ENCODE measurements around the gene IRF6.

IRF6 gene

DNA sequence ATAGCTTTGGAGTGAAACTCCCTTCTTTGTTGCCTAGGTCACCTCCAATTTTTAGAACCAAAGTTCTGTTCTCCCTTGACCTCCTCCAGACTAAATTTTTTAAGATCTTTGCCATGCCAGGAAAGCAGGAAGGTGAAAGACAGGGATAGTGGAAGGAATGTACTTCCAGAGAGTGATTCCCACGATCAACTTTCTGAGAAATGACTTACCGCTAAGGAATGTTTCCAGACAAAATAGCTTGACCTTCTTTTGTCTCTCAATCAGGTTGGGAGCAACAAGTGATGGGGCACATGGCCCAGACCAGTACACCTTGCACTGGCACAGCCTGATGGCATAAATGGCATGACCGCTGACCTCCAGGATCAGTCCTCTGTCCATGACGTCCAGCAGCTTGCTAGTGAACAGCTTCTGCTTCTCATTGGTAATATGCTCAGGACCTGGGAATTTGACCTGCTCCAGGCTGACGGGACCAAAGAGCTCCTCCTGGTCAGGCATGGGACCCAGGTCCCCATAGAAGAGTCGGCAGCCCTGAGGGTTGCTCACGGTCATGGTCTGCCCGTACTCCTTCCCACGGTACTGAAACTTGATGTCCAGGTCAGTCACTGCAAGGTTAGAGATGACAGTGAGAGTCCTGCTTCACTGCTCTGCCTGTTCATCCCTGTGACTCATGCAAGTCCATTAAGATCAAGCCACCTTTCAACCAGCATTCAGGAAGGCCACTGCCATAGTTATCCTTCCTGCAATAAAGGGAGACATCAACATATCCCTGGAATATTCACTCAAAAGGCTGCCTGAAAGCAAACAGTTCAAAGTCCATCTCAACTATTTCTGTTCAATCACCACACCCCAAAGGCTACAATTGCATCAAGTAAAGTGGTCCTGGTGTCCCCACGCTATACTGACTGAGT lies 15.4 kb downstream of the IRF6 start:
- no peak for DNase-seq (ENCODE audit: low read depth)

DNA sequence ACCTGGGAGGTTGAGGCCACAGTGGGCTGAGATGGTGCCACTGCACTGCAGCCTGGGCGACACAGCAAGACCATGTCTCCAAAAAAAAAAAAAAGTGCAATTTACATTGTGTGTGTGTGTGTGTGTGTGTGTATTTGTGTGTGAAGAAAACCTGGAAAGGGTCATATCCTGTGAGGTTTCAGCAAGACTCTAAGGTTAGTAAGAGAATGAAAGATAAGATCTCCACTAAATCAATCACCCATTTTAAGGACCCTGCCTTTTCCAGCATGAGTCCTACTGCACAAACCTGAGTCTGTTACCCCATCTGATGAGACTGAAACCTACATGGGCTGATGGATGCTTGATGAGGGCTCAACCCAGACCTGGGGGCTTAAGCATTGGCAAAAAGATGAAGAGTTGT lies 16.7 kb downstream of the IRF6 start:
- no peak for DNase-seq (ENCODE audit: low read depth)

DNA sequence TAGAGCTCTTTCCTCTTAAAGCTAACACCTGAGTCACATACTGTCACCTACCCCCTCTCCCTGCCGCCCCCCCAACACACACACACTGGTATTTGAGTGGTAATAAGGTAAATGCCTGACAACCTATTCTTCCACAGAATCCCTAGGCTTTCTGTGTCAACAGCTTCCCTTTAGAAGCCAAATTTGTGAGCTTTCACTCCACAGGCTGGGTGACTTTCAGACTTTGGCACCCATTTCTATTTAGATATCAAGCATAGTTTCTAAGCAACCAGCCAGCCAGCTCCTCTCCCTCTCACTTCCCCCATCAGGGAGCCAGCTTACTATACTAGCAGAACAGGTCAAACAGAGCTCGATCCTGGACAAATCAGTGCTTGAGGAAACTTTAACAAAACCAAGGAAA lies 18.4 kb downstream of the IRF6 start:
- no peak for DNase-seq (ENCODE audit: low read depth)

DNA sequence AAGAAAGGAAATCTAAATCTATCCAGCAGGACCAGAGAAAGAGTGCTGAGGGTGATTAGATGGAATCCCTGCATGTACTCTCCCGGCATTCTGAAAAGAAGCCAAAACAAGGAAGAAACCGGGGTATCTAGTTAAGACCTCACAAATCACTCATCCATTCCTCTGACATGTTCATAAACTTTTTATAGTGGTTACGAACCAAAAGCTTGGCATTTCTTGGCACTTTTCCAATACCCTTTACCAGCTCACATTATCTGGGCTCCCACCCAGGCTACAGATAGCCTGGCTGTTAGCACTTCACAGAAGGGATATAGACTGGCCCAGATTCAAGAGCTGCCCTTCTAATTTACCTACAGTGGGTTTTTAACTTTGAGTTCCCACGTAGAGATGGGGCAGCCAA lies 19.8 kb downstream of the IRF6 start:
- DNase-seq (ENCODE audit: low read depth) = no peak

DNA sequence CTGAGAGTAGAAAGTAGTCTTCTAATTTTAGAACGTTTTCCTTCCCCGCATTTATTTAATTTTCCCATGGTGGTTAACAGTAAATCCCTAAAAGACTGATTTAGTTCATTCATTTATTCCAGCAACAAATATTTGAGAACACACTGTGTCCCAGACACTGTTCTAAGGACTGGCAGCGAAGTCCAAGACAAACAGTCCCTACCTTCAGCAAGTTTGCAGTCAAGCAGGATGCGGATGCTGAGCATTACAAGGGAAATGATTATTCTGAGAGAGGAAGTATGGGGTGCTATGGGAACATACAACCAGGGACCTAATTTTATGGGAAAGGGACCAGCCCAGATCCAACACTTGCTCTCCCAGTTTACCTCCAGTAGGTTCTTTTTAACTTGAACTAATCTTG lies 20.4 kb downstream of the IRF6 start:
- no peak for DNase-seq (ENCODE audit: low read depth)

DNA sequence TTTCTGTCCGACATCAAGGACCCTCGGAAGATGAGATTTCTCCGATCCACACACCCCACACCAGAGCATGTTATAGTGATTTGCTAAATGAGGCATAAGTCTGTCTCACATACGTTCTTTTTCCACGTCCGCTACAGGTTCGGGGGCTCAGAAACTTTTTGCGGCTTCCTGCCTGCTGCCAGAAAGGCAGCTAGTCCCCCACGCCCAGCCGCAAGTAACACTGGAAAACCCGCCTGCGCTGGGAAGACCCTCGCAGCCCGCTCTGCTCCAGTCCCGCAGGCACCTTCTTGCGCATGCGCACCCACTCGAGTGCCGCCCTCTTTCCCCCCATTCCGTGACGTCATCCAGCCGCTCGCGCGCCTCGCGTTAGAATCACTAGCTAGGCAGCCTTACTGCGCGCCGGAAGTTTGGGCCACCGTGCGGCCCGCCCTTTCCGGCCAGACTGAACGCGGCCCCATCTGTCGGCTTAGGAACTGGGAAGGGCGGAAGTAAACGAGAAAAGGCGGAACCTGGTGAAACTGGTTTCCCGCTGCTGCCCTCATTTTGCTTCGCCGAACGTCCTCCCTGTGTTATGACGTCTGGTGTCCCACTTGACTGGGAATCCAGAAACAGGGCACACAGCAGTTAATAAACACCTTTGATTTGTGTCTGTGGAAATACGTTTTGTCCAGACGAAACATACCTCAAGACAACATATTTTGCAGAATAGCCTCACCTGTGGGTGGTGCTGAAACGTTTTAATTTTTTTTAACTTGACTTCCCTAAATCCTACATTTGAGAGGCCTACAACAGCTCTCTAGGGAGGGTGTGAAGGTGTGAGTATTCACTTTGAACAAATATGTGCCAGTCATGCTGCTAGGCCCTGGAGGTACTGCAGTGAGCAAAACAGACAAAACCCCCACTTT lies 21.4 kb downstream of the IRF6 start, which contains the start of gene C1orf74:
Gene C1orf74 (minus strand): TSS at position 295 of the 905 bp plus-strand sequence. CDS start 925 bp downstream, outside the sequence.
- DNase-seq (ENCODE audit: low read depth) = peak; percentile 81

DNA sequence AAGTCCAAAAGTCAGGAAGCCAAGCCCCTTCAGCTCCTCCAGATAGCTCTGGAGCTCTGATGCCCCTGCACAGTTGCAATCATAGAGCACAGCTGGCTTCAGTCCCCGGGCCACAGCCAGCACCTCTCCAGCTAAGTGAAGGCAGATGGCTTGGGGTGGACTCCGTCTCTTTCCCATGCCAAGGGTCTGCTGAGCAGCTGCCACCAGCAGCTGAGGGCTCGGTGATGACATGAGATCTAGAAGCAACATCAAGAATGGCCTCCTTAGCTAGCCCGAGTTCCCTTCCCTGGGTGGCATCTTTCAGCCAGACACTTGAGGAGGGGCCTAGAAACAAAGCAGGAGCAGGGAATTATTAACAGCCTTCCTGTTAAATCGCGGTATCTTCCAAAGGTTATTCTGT lies 22.6 kb downstream of the IRF6 start:
- DNase-seq (ENCODE audit: low read depth) = no peak

DNA sequence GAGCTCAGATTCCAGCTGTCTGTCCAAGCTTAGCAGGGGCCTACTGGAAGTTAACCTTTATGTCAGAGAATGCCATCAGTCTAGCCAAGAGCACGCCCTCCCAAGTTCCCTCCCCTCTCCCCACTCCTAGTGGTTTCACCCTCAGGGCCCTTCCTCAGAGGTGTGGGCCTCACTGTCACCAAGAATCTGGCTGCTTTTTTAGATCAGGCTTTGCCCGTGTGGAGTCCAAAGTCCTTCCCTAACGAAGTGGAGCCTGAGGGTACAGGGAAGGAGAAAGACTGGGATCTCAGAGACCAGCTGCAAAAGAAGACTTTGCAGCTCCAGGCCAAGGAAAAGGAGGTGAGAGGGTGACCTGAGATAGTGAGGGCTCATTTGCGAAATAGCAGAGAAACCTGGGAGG lies 25.7 kb downstream of the IRF6 start:
- DNase-seq (ENCODE audit: low read depth) = no peak

DNA sequence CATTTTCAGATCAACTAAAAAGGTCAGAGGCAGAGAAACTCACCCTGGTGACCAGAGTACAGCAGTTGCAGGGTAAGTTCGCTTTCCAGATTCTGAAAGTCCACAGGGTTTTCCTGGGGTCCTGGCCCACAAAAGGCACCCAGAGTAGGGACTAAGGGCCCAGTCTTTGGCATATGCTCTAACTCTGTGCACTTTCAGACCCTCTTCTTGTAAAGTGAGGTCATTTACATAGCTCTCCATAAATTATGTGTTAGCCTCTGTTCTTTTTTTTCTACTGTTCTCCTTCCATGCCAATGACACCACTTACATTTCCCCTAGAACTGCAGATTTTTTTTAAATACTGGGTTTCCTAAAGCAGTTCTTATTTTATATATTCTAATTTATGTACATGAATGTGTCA lies 27.8 kb downstream of the IRF6 start:
- DNase-seq (ENCODE audit: low read depth) = no peak

DNA sequence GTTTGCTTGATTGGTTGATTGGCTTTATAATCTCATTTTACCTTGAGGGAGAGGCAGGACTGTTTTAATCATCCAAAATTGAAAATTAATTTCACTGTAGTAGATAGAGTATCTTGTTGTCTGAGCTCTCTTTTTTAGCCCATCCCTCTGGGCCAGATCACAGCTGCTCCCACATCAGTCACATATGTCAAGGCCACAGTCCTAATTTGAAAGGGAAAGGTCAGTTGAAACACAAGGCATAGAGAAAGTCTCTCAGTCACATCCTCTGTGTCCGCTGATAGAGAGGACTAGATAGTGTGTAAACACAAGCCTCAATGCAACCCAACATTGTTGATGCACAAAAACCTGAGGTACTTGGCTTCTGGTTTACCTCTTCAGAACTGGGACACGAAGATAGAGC lies 28.4 kb downstream of the IRF6 start:
- no peak for DNase-seq (ENCODE audit: low read depth)

DNA sequence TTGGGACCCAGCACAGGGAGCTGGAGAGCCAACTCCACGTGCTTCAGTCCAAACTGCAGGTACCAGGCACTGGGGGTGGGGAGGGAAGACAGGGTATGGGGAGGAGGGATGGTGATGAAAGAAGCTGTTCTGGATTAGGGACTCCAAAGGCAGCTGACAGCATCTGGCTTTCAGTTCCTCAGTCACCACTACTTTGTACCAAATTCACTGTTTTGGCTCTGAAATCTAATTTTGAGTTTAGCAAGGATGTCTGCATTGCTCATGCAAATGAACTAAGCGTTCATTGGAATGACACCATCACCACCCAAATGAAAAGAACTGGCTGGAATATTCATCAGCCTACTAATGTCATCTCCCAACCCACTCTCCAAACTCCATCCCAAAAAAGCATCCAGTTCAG lies 30.3 kb downstream of the IRF6 start:
- no peak for DNase-seq (ENCODE audit: low read depth)

DNA sequence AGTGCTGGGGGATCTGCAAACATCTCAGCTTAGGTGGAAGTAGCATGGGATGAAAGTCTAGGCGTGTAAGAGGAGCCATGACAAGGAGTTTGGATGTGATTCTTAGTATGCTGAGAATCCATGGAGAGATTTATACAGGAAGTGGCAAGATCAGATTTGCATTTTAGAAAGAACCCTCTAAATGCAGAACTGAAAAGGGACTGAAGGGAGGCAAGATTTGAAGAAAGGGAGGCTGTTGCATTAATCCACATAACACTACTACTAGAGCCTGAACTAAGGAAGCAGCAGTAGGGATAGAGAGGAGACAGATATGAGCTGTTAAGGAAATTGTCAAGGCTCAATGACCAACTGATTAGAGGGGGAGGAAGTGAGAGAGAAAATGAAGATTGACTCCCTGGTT lies 31.4 kb downstream of the IRF6 start:
- no peak for DNase-seq (ENCODE audit: low read depth)

DNA sequence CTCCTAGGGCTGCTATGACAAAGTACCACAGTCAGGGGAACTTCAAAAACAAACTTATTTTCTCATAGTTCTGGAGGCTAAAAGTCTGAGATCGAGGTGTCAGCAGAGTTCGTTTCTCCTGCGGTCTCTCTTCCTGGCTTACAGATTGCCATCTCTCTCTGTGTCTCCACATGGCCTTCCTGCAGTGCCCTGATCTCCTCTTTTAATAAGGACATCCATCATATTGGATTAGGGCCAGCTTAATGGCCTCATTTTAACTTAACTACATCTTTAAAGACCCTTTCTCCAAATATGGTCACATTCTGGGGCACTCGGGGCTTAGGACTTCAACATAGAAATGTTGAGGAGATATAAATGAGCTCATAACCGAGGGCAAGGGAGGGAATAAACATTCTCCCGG lies 33.8 kb downstream of the IRF6 start:
- DNase-seq (ENCODE audit: low read depth) = no peak

DNA sequence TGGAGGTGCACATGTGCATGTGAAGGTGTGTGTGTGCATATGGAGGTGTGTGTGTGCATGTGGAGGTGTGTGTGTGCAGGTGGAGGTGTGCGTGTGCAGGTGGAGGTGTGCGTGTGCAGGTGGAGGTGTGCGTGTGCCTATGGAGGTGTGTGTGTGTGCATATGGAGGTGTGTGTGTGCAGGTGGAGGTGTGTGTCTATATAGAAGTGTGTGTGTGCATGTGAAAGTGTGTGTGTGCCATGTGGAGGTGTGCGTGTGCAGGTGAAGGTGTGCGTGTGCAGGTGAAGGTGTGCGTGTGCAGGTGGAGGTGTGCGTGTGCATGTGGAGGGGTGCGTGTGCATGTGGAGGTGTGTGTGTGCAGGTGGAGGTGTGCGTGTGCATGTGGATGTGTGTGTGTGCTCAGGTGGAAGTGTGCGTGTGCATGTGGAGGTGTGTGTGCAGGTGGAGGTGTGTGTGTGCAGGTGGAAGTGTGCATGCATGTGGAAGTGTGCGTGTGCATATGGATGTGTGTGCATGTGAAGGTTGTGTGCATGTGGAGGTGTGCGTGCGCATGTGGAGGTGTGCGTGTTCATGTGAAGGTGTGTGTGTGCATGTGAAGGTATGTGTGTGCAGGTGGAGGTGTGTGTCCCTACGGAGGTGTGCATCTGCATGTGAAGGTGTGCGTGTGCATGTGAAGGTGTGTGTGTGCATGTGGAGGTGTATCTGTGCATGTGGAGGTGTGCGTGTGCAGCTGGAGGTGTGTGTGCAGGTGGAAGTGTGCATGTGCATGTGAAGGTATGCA lies 35.1 kb downstream of the IRF6 start:
- DNase-seq (ENCODE audit: low read depth) = no peak

DNA sequence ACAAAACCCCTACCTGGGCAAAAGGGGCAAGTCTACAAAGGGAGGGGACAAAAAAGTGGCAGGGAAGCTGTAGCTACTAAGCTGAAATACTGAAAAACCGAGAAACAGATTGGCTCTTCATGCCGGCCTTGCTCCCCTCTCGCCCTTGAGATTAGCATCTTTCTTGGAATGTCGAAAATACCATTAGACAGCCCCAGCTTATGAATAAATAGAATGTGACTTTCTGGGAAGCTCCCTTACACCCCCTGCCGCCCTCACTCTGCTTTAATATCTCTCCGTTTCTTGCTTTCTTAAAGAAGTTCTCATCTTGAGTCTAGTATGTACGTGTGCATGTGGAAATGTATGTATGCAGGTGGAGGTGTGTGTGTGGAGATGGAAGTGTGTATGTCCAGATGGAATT lies 36.0 kb downstream of the IRF6 start:
- DNase-seq (ENCODE audit: low read depth) = no peak

DNA sequence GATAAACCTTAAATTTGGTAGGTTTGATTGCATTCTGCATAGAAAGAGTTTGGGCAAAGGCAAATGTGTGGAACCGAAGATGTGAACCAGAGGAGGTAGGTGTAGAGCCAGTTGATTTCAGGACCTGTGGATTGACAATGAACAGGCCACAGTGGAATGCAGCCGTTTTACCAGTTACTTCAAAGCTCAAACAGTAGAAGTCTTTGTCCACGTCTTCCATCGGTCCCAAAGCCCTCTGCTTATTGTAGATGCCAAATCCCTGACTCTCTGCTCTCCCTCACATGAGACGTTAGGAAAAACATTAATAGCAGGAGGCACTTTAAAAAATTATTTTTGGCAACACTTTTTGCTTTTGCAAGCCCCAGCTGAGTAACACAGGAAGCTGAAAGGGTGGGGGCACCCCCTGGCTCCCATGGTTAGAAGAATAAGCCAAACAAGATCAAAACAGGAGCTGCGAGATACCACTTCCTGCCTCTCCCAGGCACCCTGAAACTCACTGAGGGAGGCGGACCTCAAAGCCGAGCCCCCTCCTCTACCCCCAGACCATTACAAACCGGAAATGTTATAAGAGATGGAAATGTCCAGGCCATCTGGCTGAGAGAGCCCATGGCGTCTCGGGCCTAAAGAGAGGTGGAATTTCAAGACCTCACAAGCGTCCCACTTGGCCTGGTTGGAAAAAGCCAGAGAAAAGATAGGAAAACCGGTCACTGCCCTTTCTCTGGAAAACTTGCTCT lies 36.6 kb downstream of the IRF6 start:
- peak; percentile 38 for DNase-seq (ENCODE audit: low read depth)

DNA sequence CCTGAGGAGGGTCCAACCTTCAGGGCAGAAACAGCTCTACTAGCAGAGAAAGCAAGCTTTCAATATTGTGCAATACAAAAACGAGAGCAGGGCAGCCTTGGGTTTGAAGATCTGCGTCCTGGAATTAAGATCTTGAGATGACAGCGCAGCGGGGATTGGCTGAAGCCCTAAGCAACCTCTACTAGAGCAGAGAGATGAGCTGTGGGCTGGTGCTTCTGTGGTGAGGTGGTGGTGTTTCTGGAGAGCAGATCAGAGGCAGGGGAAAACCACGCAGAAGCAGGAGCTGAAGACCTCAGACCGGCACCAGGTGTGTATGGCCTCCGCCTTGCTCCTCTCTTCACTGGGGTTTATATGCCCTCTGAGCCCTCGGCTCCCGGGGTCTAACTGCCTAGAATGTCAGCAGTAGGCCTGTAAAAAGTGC lies 37.6 kb downstream of the IRF6 start:
- no peak for DNase-seq (ENCODE audit: low read depth)

DNA sequence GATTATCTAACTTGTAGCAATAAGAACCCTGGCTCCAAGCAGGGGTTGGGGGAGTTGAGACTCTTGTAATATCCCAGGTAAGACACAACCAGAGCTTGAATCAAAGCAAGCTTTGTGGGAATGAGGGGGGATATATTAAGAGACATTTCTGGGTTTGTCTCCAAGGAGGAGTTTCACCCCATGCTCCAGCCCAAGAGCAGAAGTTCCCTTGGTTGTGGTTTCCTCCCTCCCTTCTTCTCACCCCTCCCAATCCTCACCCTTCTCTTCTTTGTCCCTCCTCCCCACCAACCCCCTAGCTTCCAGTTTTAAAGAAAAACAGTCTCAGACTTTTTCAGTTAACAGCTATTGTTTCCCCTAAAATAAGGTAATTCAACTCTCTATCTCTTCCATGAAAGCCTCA lies 38.2 kb downstream of the IRF6 start:
- DNase-seq (ENCODE audit: low read depth) = no peak

DNA sequence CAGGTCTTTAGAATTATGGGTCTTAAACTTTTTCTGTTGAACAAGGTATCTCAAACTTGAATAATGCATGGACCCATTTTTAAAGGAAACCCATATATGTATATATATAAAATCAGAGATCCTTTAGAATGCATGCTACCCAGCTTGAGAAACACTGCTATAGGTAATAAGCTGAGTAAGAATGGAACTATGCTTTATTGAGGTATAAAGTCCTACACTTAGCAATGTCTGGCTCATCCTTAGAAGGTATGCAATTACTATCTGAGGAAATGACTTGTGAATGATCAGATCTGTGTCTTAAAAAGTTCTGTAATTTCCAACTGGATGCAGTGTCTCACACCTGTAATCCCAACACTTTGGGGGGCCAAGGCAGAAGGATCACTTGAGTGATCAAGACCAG lies 38.8 kb downstream of the IRF6 start:
- no peak for DNase-seq (ENCODE audit: low read depth)

DNA sequence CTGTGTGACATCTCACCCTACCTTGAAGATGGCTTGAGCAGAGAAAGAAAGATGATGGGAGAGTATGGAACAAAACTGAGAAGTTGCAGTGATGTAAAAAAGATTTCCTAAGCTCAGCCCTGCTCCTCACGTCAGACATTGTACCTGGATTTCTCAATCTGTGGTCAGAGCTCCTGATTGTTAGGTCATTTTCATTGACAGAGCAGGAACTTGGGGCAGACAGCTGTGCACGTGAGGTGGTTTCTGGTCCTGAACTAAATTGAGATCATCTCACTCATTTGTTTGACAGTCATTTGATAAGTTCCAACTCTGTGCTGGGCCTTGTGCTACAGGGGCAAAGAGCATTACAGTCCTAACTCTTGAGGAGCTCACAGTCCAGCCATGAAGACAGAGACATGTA lies 39.9 kb downstream of the IRF6 start:
- DNase-seq (ENCODE audit: low read depth) = no peak

DNA sequence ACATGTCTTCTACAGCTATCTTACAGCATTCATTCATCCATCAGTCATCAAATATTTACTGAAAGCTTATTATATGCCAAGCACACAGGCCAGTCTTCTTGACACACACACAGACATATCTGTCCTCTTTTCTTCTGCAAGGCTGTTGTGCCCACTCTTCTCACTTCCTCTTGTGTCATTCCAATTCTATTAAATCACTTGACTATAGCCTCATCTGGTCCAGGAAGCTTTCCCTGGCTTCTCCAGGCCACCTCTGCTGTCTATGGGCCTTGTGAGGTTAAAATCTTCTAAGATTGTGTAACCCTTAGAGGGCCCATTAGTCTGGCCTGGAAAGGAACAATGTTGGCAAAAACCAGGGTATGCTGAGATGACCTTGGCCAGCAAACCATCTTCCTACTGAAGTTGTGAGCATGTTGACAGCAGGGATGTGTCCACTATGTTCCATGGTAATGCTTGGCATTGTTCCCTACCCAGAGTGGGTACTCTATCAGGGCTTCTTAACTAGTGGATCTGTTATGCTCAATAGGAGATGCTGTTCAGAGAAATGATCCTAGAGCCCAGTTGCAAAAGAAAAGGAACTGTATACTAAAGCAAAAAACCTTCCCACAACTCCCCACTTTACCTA lies 44.8 kb downstream of the IRF6 start:
- no peak for DNase-seq (ENCODE audit: low read depth)

Data from non-pigmented ciliary epithelial cell (primary cell).